ENCODE data around the gene SHD.
"Not testable (repeated sequence)": the region's sequence is repeated elsewhere in the genome, so short reads cannot be mapped to it uniquely, and the experiment has no call there.

Gene SHD

GRCh38 chr19:4324228-4324627, 45.2 kb downstream of the SHD start:
- in situ Hi-C loops (cut with MboI; ENCODE audit: low sequenced_read_pairs), result no loop called here

- in situ Hi-C loops (cut with MboI; ENCODE audit: low sequenced_read_pairs), result no loop called here
Measured at GRCh38 chr19:4326215-4326836, 47.3 kb downstream of the SHD start.

GRCh38 chr19:4326837-4327251, 47.8 kb downstream of the SHD start:
- in situ Hi-C loops (cut with MboI; ENCODE audit: low sequenced_read_pairs), result no loop called here

GRCh38 chr19:4327252-4327876, 48.3 kb downstream of the SHD start:
- in situ Hi-C loops (cut with MboI; ENCODE audit: low sequenced_read_pairs), result no loop called here

GRCh38 chr19:4327877-4328242, 48.8 kb downstream of the SHD start:
- in situ Hi-C loops (cut with MboI; ENCODE audit: low sequenced_read_pairs), result no loop called here

- in situ Hi-C loops (cut with MboI; ENCODE audit: low sequenced_read_pairs), result no loop called here
Measured at GRCh38 chr19:4328243-4328990, 49.4 kb downstream of the SHD start.

GRCh38 chr19:4328991-4329681, 50.1 kb downstream of the SHD start:
- in situ Hi-C loops (cut with MboI; ENCODE audit: low sequenced_read_pairs), result not testable (repeated sequence)

GRCh38 chr19:4329858-4330257, 50.8 kb downstream of the SHD start:
- in situ Hi-C loops (cut with MboI; ENCODE audit: low sequenced_read_pairs), result no loop called here

GRCh38 chr19:4334929-4335570, 56.0 kb downstream of the SHD start:
- in situ Hi-C loops (cut with MboI; ENCODE audit: low sequenced_read_pairs), result no loop called here

- in situ Hi-C loops (cut with MboI; ENCODE audit: low sequenced_read_pairs), result no loop called here
Measured at GRCh38 chr19:4337906-4338440, 58.9 kb downstream of the SHD start.

GRCh38 chr19:4338441-4339355, 59.6 kb downstream of the SHD start, which contains the start of gene STAP2:
Gene STAP2, minus strand, starts transcription at chr19:4338827. Its CDS starts 74 bp downstream, at chr19:4338753.
- in situ Hi-C loops (cut with MboI; ENCODE audit: low sequenced_read_pairs), result no loop called here

All from HL-60/S4 (cell line).